Natural killer cell (primary cell): Measurements from ENCODE around the gene PCDHGB7. TPM values are rescaled to one million over a fixed set of nuclear protein-coding genes. Genes with fewer than 3 reads are reported as not detected.
A peak's percentile ranks its signal among the peaks of the same experiment; 100 is the strongest.
"Not testable (repeated sequence)": the region's sequence is repeated elsewhere in the genome, so short reads cannot be mapped to it uniquely, and the experiment has no call there.

Experiments
- ATAC-seq, 3 donors: fragments of 150-1000 bp in 2 of 3; fragments of 200-7000 bp in 1 of 3; cut with Tn5 transposase; 1 replicate in 1 of 3; 2 replicates in 2 of 3; pipeline ENCODE4 v1.10.0; 2021; ENCODE audit warnings: mild to moderate bottlenecking in 2 of 3, moderate library complexity in 2 of 3
- DNase-seq, 2 donors: peaks; one replicate each; pipeline versions ENCODE4 v3.0.0 to v3.0.0-alpha.2; 2013 to 2021; ENCODE audit warnings: mixed read lengths in 1 of 2
- H3K27ac ChIP-seq: one replicate; pipeline ENCODE4 v1.5.1; 2013; ENCODE audit warnings: mild to moderate bottlenecking, low read length
- H3K27me3 ChIP-seq: one replicate; pipeline ENCODE4 v1.6.1; 2013; ENCODE audit warnings: low read length; ENCODE audit not compliant: control insufficient read depth, insufficient read depth
- H3K36me3 ChIP-seq: one replicate; pipeline ENCODE4 v1.6.1; 2013; ENCODE audit warnings: low read length; ENCODE audit not compliant: control insufficient read depth, insufficient read depth
- H3K4me1 ChIP-seq: one replicate; pipeline ENCODE4 v1.6.1; 2013; ENCODE audit warnings: low read length; ENCODE audit not compliant: control insufficient read depth, insufficient read depth
- H3K4me3 ChIP-seq: one replicate; pipeline ENCODE4 v1.5.1; 2013; ENCODE audit warnings: low read length
- H3K9me3 ChIP-seq: one replicate; pipeline ENCODE4 v1.6.1; 2013; ENCODE audit warnings: low read length; ENCODE audit not compliant: control insufficient read depth, insufficient read depth
- H3K27ac Mint-ChIP-seq, 2 donors: one replicate each; pipeline ENCODE4 v1.8.0; 2022; ENCODE audit warnings: mild to moderate bottlenecking in 2 of 2, mixed read lengths in 2 of 2, moderate library complexity in 1 of 2
- H3K27me3 Mint-ChIP-seq, 2 donors: one replicate each; pipeline ENCODE4 v1.8.0; 2022; ENCODE audit warnings: low read depth in 2 of 2, mixed read lengths in 2 of 2
- H3K36me3 Mint-ChIP-seq: one replicate; pipeline ENCODE4 v1.8.0; 2022; ENCODE audit warnings: mixed read lengths
- H3K4me1 Mint-ChIP-seq, 2 donors: one replicate each; pipeline ENCODE4 v1.8.0; 2022; ENCODE audit warnings: mixed read lengths in 2 of 2
- H3K4me3 Mint-ChIP-seq: one replicate; pipeline ENCODE4 v1.8.0; 2022; ENCODE audit warnings: mild to moderate bottlenecking, moderate library complexity, mixed read lengths
- H3K9me3 Mint-ChIP-seq, 2 donors: one replicate each; pipeline ENCODE4 v1.8.0; 2022; ENCODE audit warnings: mixed read lengths in 2 of 2
- CTCF ChIP-seq: fragments of 200-600 bp; IDR thresholded peaks from one replicate; pipeline ENCODE4 v1.8.0; 2022; ENCODE audit warnings: antibody characterized with exemption
- WGBS: methylation state at CpG from one replicate; pipeline ENCODE4 v1.1.7; 2013; ENCODE audit warnings: missing lambda C conversion rate; ENCODE audit not compliant: insufficient coverage; 5-methylcytosine and 5-hydroxymethylcytosine counted together
- intact Hi-C: fragments of 100-400 bp; cut with micrococcal nuclease; formaldehyde crosslinking; loops from one replicate; pipeline ENCODE4 v1.14.2; 2022
- total RNA-seq, 4 donors: library from RNA; stranded (reverse); fragments of 120-200 nt in 1 of 4; gene quantifications; one replicate each; pipeline versions ENCODE4 v1.2.3 to v1.2.4, GENCODE V29; 2013 to 2022

Gene PCDHGB7
- total RNA-seq, 3 donors from 2014 or later (not counting 1 experiment from before 2014, with no cell fraction given): 0.68 to 1.6 (median 1.2) TPM

- Histone ChIP-seq H3K27me3 (peaks cover 63% of the 10 kb centered on the region), H3K9me3 (peaks cover 39% of the 10 kb centered on the region), H3K27ac (no peak within 1 kb of the TSS), H3K4me1 (no peaks in the 10 kb centered on the region), H3K36me3 (no peaks in the 10 kb centered on the region), H3K4me3 (no peak within 1 kb of the TSS)
- Mint-ChIP-seq H3K4me1 (no peaks in the 10 kb centered on the region), H3K27ac (no peak within 1 kb of the TSS), H3K27me3 (peaks cover 51 to 73% of the 10 kb centered on the region in 2 donors), H3K36me3 (peaks cover 7% of the 10 kb centered on the region), H3K4me3 (peak within 1 kb of the TSS; percentile 71), H3K9me3 (peaks cover 0 to 5% of the 10 kb centered on the region in 2 donors)
- 39% methylated on average over 37 of the region's 38 CpGs for WGBS
- peak in 2 of 3 donors; percentile 47 to 58 for ATAC-seq
- DNase-seq: no peak
- TF ChIP-seq CTCF: no peak
- intact Hi-C loops: no loop called here
These were observed 24.9 kb upstream of the PCDHGB7 start, which contains the start of gene PCDHGA8 for GRCh38 chr5:141392429-141393198. Gene PCDHGA8 (plus strand): TSS chr5:141392633. CDS start chr5:141392814, 181 bp downstream.

GRCh38 chr5:141393267-141393666 is 24.2 kb upstream of the PCDHGB7 start:
- peaks cover 38% of the 10 kb centered on the region for H3K9me3 ChIP-seq
- no peak overlapping the region for H3K4me3 Mint-ChIP-seq

GRCh38 chr5:141394401-141395187 is 22.9 kb upstream of the PCDHGB7 start:
- H3K27ac ChIP-seq, H3K4me3 ChIP-seq, intact Hi-C loops, H3K4me3 Mint-ChIP-seq, H3K4me1 ChIP-seq, H3K36me3 ChIP-seq, H3K36me3 Mint-ChIP-seq, ATAC-seq, H3K27ac Mint-ChIP-seq, H3K9me3 Mint-ChIP-seq, H3K4me1 Mint-ChIP-seq: not testable (repeated sequence)
- Histone ChIP-seq H3K9me3 (peaks cover 37% of the 10 kb centered on the region), H3K27me3 (peaks cover 69% of the 10 kb centered on the region)
- peaks cover 49 to 62% of the 10 kb centered on the region in 2 donors for H3K27me3 Mint-ChIP-seq
- WGBS: 42% methylated on average over 40 of the region's 53 CpGs
- DNase-seq: peak in 1 of 2 donors; percentile 13

More at GRCh38 chr5:141393267-141393666, 24.2 kb upstream of the PCDHGB7 start:
- Histone ChIP-seq H3K4me3 (no peak overlapping the region), H3K27ac (no peak overlapping the region), H3K4me1 (no peaks in the 10 kb centered on the region), H3K27me3 (peaks cover 64% of the 10 kb centered on the region), H3K36me3 (no peaks in the 10 kb centered on the region)
- WGBS: 41% methylated on average over 21 of the region's 21 CpGs
- ATAC-seq: no peak
- Mint-ChIP-seq H3K27me3 (peaks cover 49 to 71% of the 10 kb centered on the region in 2 donors), H3K9me3 (peaks cover 0 to 5% of the 10 kb centered on the region in 2 donors), H3K4me1 (no peaks in the 10 kb centered on the region), H3K36me3 (peaks cover 7% of the 10 kb centered on the region), H3K27ac (no peak overlapping the region)
- no peak for DNase-seq
- intact Hi-C loops: no loop called here
- no peak for TF ChIP-seq CTCF
